ENCODE data around the gene CACNA1I.

Gene CACNA1I

GRCh38 chr22:39677967-39678366 is 107.4 kb downstream of the CACNA1I start:
- TF ChIP-seq CTCF (IDR thresholded peaks at IDR 0.05) = no peak
- TF ChIP-seq ZFX (IDR thresholded peaks at IDR 0.05; ENCODE audit: borderline replicate concordance) = no peak
- H3K27ac ChIP-seq = no peak overlapping the region

GRCh38 chr22:39678862-39679490 is 108.4 kb downstream of the CACNA1I start:
- no peak overlapping the region for H3K27ac ChIP-seq
- TF ChIP-seq ZFX (IDR thresholded peaks at IDR 0.05; ENCODE audit: borderline replicate concordance) (no peak), CTCF (IDR thresholded peaks at IDR 0.05) (no peak)

GRCh38 chr22:39679652-39680051 is 109.1 kb downstream of the CACNA1I start:
- TF ChIP-seq CTCF (IDR thresholded peaks at IDR 0.05) (no peak), ZFX (IDR thresholded peaks at IDR 0.05; ENCODE audit: borderline replicate concordance) (no peak)
- H3K27ac ChIP-seq = no peak overlapping the region

GRCh38 chr22:39680486-39680885 is 109.9 kb downstream of the CACNA1I start:
- no peak overlapping the region for H3K27ac ChIP-seq
- no peak for TF ChIP-seq ZFX (IDR thresholded peaks at IDR 0.05; ENCODE audit: borderline replicate concordance)
- TF ChIP-seq CTCF (IDR thresholded peaks at IDR 0.05) = no peak

- TF ChIP-seq CTCF (IDR thresholded peaks at IDR 0.05) = no peak
- no peak for TF ChIP-seq ZFX (IDR thresholded peaks at IDR 0.05; ENCODE audit: borderline replicate concordance)
Measured at GRCh38 chr22:39681038-39681861, 110.7 kb downstream of the CACNA1I start.

GRCh38 chr22:39682994-39683393 is 112.4 kb downstream of the CACNA1I start:
- no peak overlapping the region for H3K27ac ChIP-seq

More at GRCh38 chr22:39681038-39681861, 110.7 kb downstream of the CACNA1I start:
- no peak overlapping the region for H3K27ac ChIP-seq

More at GRCh38 chr22:39682994-39683393, 112.4 kb downstream of the CACNA1I start:
- no peak for TF ChIP-seq ZFX (IDR thresholded peaks at IDR 0.05; ENCODE audit: borderline replicate concordance)
- no peak for TF ChIP-seq CTCF (IDR thresholded peaks at IDR 0.05)

Measured in 22Rv1 (cell line).